ENCODE data around the gene RALGAPA2. TPM values are rescaled to one million over a fixed set of nuclear protein-coding genes. Genes with fewer than 3 reads are reported as not detected.

Gene RALGAPA2
- total RNA-seq, 1 donor, result 10.8 TPM

DNA sequence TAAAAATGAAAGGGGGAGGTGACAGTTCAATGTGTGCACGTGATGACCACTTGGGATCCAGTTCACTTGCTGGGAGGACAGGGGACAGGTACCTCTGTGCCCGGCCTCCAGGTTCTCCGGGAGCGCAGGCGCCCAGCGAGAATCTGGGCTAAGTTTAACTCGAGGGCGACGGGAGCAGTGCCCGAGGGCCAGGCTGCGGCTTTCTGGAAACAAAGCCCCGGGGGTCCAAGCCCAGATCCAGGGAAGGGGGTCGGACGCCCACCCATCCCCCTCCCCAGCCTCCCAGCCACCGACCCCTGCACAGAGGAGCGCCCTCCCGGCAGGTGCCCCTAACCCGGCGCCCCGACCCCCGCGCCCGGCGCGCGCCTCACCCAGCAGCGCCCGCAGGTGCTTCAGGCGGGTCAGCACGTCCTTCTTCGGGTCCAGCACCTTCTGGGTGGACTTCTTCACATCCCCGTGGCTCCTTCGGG, 405 bp downstream of the RALGAPA2 start:
- H3K4me3 ChIP-seq (ENCODE audit: low read depth, low read length), result peak overlapping the region; percentile 84
- TF ChIP-seq, protein P1, sequence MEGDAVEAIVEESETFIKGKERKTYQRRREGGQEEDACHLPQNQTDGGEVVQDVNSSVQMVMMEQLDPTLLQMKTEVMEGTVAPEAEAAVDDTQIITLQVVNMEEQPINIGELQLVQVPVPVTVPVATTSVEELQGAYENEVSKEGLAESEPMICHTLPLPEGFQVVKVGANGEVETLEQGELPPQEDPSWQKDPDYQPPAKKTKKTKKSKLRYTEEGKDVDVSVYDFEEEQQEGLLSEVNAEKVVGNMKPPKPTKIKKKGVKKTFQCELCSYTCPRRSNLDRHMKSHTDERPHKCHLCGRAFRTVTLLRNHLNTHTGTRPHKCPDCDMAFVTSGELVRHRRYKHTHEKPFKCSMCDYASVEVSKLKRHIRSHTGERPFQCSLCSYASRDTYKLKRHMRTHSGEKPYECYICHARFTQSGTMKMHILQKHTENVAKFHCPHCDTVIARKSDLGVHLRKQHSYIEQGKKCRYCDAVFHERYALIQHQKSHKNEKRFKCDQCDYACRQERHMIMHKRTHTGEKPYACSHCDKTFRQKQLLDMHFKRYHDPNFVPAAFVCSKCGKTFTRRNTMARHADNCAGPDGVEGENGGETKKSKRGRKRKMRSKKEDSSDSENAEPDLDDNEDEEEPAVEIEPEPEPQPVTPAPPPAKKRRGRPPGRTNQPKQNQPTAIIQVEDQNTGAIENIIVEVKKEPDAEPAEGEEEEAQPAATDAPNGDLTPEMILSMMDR (IDR thresholded peaks at IDR 0.05; ENCODE audit: insufficient read depth, low read length), result no peak
- DNase-seq (ENCODE audit: low read depth), result no peak

GRCh38 chr20:20711413-20711812, 1.0 kb downstream of the RALGAPA2 start:
- TF ChIP-seq, protein P1 (IDR thresholded peaks at IDR 0.05; ENCODE audit: insufficient read depth, low read length), result no peak
- peak overlapping the region; percentile 84 for H3K4me3 ChIP-seq (ENCODE audit: low read depth, low read length)
- no peak for DNase-seq (ENCODE audit: low read depth)

- TF ChIP-seq, protein P1 (IDR thresholded peaks at IDR 0.05; ENCODE audit: insufficient read depth, low read length), result no peak
- no peak for DNase-seq (ENCODE audit: low read depth)
- H3K4me3 ChIP-seq (ENCODE audit: low read depth, low read length), result no peak overlapping the region
Measured at GRCh38 chr20:20710443-20711315, 1.8 kb downstream of the RALGAPA2 start.

GRCh38 chr20:20709887-20710286, 2.6 kb downstream of the RALGAPA2 start:
- TF ChIP-seq, protein P1 (IDR thresholded peaks at IDR 0.05; ENCODE audit: insufficient read depth, low read length), result no peak
- no peak overlapping the region for H3K4me3 ChIP-seq (ENCODE audit: low read depth, low read length)
- no peak for DNase-seq (ENCODE audit: low read depth)

DNA sequence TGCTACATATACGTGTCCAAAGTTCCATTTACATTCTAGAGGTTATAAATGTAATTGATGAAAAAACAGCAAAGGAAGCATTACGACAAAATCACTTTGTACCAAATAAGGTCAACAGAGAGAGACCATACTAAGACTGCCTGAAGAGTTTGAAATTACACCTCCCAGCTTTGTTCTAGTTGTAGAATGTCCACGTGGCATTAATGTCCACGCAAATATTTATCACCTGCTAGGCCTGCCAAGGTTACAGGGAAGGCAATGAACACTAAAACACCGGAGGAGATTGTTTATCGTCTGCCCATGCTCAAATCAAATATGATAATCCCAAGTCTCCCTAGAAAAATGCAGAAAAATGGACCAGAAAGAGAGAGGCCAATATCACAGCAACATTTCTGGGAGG, 6.2 kb downstream of the RALGAPA2 start:
- TF ChIP-seq, protein P1 (IDR thresholded peaks at IDR 0.05; ENCODE audit: insufficient read depth, low read length), result no peak
- no peak for DNase-seq (ENCODE audit: low read depth)
- H3K4me3 ChIP-seq (ENCODE audit: low read depth, low read length), result no peak overlapping the region

- TF ChIP-seq, protein P1 (IDR thresholded peaks at IDR 0.05; ENCODE audit: insufficient read depth, low read length), result no peak
- no peak overlapping the region for H3K4me3 ChIP-seq (ENCODE audit: low read depth, low read length)
- no peak for DNase-seq (ENCODE audit: low read depth)
Measured at GRCh38 chr20:20702330-20703245, 9.9 kb downstream of the RALGAPA2 start.

Data from fibroblast of the aortic adventitia (primary cell).